Rectal smooth muscle tissue (tissue), 1 donor: ENCODE data around the gene MED13.
"Not testable (repeated sequence)": the region's sequence is repeated elsewhere in the genome, so short reads cannot be mapped to it uniquely, and the experiment has no call there.

ENCODE experiments used
- H3K27ac ChIP-seq: one replicate; pipeline ENCODE4 v1.7.0; 2013; ENCODE audit warnings: low read depth, low read length, inconsistent platforms
- H3K27me3 ChIP-seq: one replicate; pipeline ENCODE4 v1.7.0; 2013; ENCODE audit warnings: low read length; ENCODE audit not compliant: control insufficient read depth, insufficient read depth
- H3K36me3 ChIP-seq: one replicate; pipeline ENCODE4 v1.7.0; 2013; ENCODE audit warnings: low read length; ENCODE audit not compliant: control insufficient read depth, insufficient read depth
- H3K4me1 ChIP-seq: one replicate; pipeline ENCODE4 v1.7.0; 2013; ENCODE audit warnings: low read length; ENCODE audit not compliant: control insufficient read depth, insufficient read depth
- H3K4me3 ChIP-seq: one replicate; pipeline ENCODE4 v1.7.0; 2013; ENCODE audit warnings: low read length
- H3K9ac ChIP-seq: one replicate; pipeline ENCODE4 v1.7.0; 2013; ENCODE audit warnings: low read length

Gene MED13

GRCh38 chr17:62000186-62000585 lies 64.9 kb downstream of the MED13 start:
- peaks cover 5% of the 10 kb centered on the region for H3K4me1 ChIP-seq
- H3K36me3 ChIP-seq, result peaks cover 4% of the 10 kb centered on the region
- no peak overlapping the region for H3K27ac ChIP-seq
- H3K27me3 ChIP-seq, result no peaks in the 10 kb centered on the region
- H3K4me3 ChIP-seq, result no peak overlapping the region
- H3K9ac ChIP-seq, result no peak overlapping the region

- H3K27ac ChIP-seq, H3K27me3 ChIP-seq, H3K36me3 ChIP-seq, H3K9ac ChIP-seq, H3K4me3 ChIP-seq, H3K4me1 ChIP-seq: not testable (repeated sequence)
These were observed 66.5 kb downstream of the MED13 start for GRCh38 chr17:61998534-61998933.

- H3K9ac ChIP-seq, result no peak overlapping the region
- H3K4me3 ChIP-seq, result no peak overlapping the region
- no peak overlapping the region for H3K27ac ChIP-seq
- peaks cover 5% of the 10 kb centered on the region for H3K4me1 ChIP-seq
- no peaks in the 10 kb centered on the region for H3K27me3 ChIP-seq
- no peaks in the 10 kb centered on the region for H3K36me3 ChIP-seq
These were observed 67.4 kb downstream of the MED13 start for GRCh38 chr17:61997664-61998063.

GRCh38 chr17:61996916-61997605 lies 68.0 kb downstream of the MED13 start:
- Histone ChIP-seq H3K27me3 (no peaks in the 10 kb centered on the region), H3K4me3 (no peak overlapping the region), H3K9ac (no peak overlapping the region), H3K27ac (no peak overlapping the region), H3K36me3 (no peaks in the 10 kb centered on the region), H3K4me1 (peaks cover 5% of the 10 kb centered on the region)

GRCh38 chr17:61989509-61989908 lies 75.6 kb downstream of the MED13 start:
- Histone ChIP-seq H3K27ac (no peak overlapping the region), H3K9ac (no peak overlapping the region), H3K27me3 (no peaks in the 10 kb centered on the region), H3K4me3 (no peak overlapping the region), H3K4me1 (no peaks in the 10 kb centered on the region), H3K36me3 (peaks cover 4% of the 10 kb centered on the region)

GRCh38 chr17:61986898-61987297 lies 78.2 kb downstream of the MED13 start:
- H3K9ac ChIP-seq, result no peak overlapping the region
- peaks cover 10% of the 10 kb centered on the region for H3K36me3 ChIP-seq
- no peaks in the 10 kb centered on the region for H3K27me3 ChIP-seq
- H3K4me1 ChIP-seq, result no peaks in the 10 kb centered on the region
- H3K4me3 ChIP-seq, result no peak overlapping the region
- H3K27ac ChIP-seq, result no peak overlapping the region

- no peak overlapping the region for H3K4me3 ChIP-seq
- no peaks in the 10 kb centered on the region for H3K27me3 ChIP-seq
- no peaks in the 10 kb centered on the region for H3K4me1 ChIP-seq
- no peak overlapping the region for H3K27ac ChIP-seq
- no peak overlapping the region for H3K9ac ChIP-seq
- H3K36me3 ChIP-seq, result peaks cover 17% of the 10 kb centered on the region
These were observed 80.3 kb downstream of the MED13 start for GRCh38 chr17:61984821-61985220.

- Histone ChIP-seq H3K36me3 (peaks cover 17% of the 10 kb centered on the region), H3K4me1 (no peaks in the 10 kb centered on the region), H3K27ac (no peak overlapping the region), H3K27me3 (no peaks in the 10 kb centered on the region), H3K9ac (no peak overlapping the region), H3K4me3 (no peak overlapping the region)
These were observed 83.8 kb downstream of the MED13 start for GRCh38 chr17:61981323-61981722.

GRCh38 chr17:61980535-61980934 lies 84.5 kb downstream of the MED13 start:
- no peaks in the 10 kb centered on the region for H3K4me1 ChIP-seq
- no peak overlapping the region for H3K27ac ChIP-seq
- no peaks in the 10 kb centered on the region for H3K27me3 ChIP-seq
- H3K36me3 ChIP-seq, result peaks cover 17% of the 10 kb centered on the region
- no peak overlapping the region for H3K4me3 ChIP-seq
- H3K9ac ChIP-seq, result no peak overlapping the region

GRCh38 chr17:61974115-61974514 lies 91.0 kb downstream of the MED13 start:
- peaks cover under 1% of the 10 kb centered on the region for H3K36me3 ChIP-seq
- no peak overlapping the region for H3K4me3 ChIP-seq
- H3K9ac ChIP-seq, result no peak overlapping the region
- H3K4me1 ChIP-seq, result no peaks in the 10 kb centered on the region
- H3K27ac ChIP-seq, result no peak overlapping the region
- no peaks in the 10 kb centered on the region for H3K27me3 ChIP-seq

- no peak overlapping the region for H3K9ac ChIP-seq
- no peaks in the 10 kb centered on the region for H3K36me3 ChIP-seq
- H3K4me1 ChIP-seq, result no peaks in the 10 kb centered on the region
- H3K4me3 ChIP-seq, result no peak overlapping the region
- H3K27me3 ChIP-seq, result no peaks in the 10 kb centered on the region
- H3K27ac ChIP-seq, result no peak overlapping the region
These were observed 92.8 kb downstream of the MED13 start for GRCh38 chr17:61972311-61972710.

GRCh38 chr17:61970030-61970429 lies 95.0 kb downstream of the MED13 start:
- no peak overlapping the region for H3K9ac ChIP-seq
- no peaks in the 10 kb centered on the region for H3K27me3 ChIP-seq
- peaks cover 4% of the 10 kb centered on the region for H3K36me3 ChIP-seq
- no peak overlapping the region for H3K4me3 ChIP-seq
- H3K27ac ChIP-seq, result no peak overlapping the region
- H3K4me1 ChIP-seq, result no peaks in the 10 kb centered on the region

- no peaks in the 10 kb centered on the region for H3K4me1 ChIP-seq
- no peak overlapping the region for H3K4me3 ChIP-seq
- H3K9ac ChIP-seq, result no peak overlapping the region
- H3K27me3 ChIP-seq, result no peaks in the 10 kb centered on the region
- peaks cover 7% of the 10 kb centered on the region for H3K36me3 ChIP-seq
- H3K27ac ChIP-seq, result no peak overlapping the region
These were observed 96.3 kb downstream of the MED13 start for GRCh38 chr17:61968757-61969156.
